ENCODE results near the gene MAP2K1. TPM values are rescaled to one million over a fixed set of nuclear protein-coding genes. Genes with fewer than 3 reads are reported as not detected.

The MAP2K1 gene
- total RNA-seq, 1 donor from 2014 or later, result 41.4 TPM

- peak; percentile 18 for DNase-seq
These were observed 119.1 kb downstream of the MAP2K1 start for GRCh38 chr15:66505818-66506217.

GRCh38 chr15:66508293-66508883, 121.7 kb downstream of the MAP2K1 start:
- DNase-seq, result no peak

- DNase-seq, result peak; percentile 33
These were observed 127.9 kb downstream of the MAP2K1 start for GRCh38 chr15:66514586-66514985.

- peak; percentile 55 for DNase-seq
These were observed 129.2 kb downstream of the MAP2K1 start for GRCh38 chr15:66515901-66516322.

- DNase-seq, result no peak
These were observed 137.2 kb downstream of the MAP2K1 start for GRCh38 chr15:66523926-66524325.

- no peak for DNase-seq
These were observed 138.1 kb downstream of the MAP2K1 start for GRCh38 chr15:66524838-66525237.

- DNase-seq, result no peak
These were observed 148.3 kb downstream of the MAP2K1 start for GRCh38 chr15:66535056-66535455.

Other genes with a start within 250 kb of the MAP2K1 start
- gene MEGF11, start 133.2 kb upstream of the MAP2K1 start, total RNA-seq, result not detected in 2 replicates
- gene DIS3L, start 93.3 kb upstream of the MAP2K1 start, total RNA-seq, result 36.1 and 37.0 TPM in 2 replicates
- gene TIPIN, start 30.2 kb upstream of the MAP2K1 start, total RNA-seq, result 7.8 and 12.4 TPM in 2 replicates
- gene SNAPC5, start 110.8 kb downstream of the MAP2K1 start, total RNA-seq, result 21.4 and 22.2 TPM in 2 replicates
- gene RPL4, start 117.9 kb downstream of the MAP2K1 start, total RNA-seq, result 1,741 and 3,818 TPM in 2 replicates
- 14.3 and 25.1 TPM in 2 replicates for gene ZWILCH, start 118.4 kb downstream of the MAP2K1 start, total RNA-seq
- gene LCTL, start 179.1 kb downstream of the MAP2K1 start, total RNA-seq, result not detected in 2 replicates